BE2C (cell line): ENCODE data around the gene STOX1.
A peak's percentile ranks its signal among the peaks of the same experiment; 100 is the strongest.
"Not testable (repeated sequence)": the region's sequence is repeated elsewhere in the genome, so short reads cannot be mapped to it uniquely, and the experiment has no call there.

Experiments
- DNase-seq: peaks from one replicate; pipeline ENCODE4 v3.0.0-alpha.2; 2020
- H3K27me3 ChIP-seq: fragments of 250-450 bp; sonication (Bioruptor Pico); 2 replicates; pipeline ENCODE4 v1.5.1; 2020; ENCODE audit warnings: mild to moderate bottlenecking
- H3K36me3 ChIP-seq: fragments of 250-450 bp; sonication (Bioruptor Pico); 2 replicates; pipeline ENCODE4 v1.5.1; 2020; ENCODE audit warnings: mild to moderate bottlenecking
- H3K4me1 ChIP-seq: fragments of 250-450 bp; sonication (Bioruptor Pico); 2 replicates; pipeline ENCODE4 v1.5.1; 2020
- H3K4me3 ChIP-seq: 2 replicates; pipeline ENCODE4 v1.5.1; 2011; ENCODE audit warnings: low read depth, low read length
- H3K9me3 ChIP-seq: fragments of 250-450 bp; sonication (Bioruptor Pico); 2 replicates; pipeline ENCODE4 v1.5.1; 2020
- CTCF ChIP-seq: IDR thresholded peaks from 2 replicates; pipeline ENCODE4 v1.5.1; 2012; ENCODE audit warnings: mild to moderate bottlenecking, low read depth, low read length

The STOX1 gene

GRCh38 chr10:68811314-68812009 is 15.9 kb upstream of the STOX1 start:
- TF ChIP-seq CTCF: no peak
- Histone ChIP-seq H3K36me3 (no peaks in the 10 kb centered on the region), H3K27me3 (no peaks in the 10 kb centered on the region), H3K9me3 (no peaks in the 10 kb centered on the region), H3K4me1 (no peaks in the 10 kb centered on the region), H3K4me3 (no peak overlapping the region)
- DNase-seq: no peak

GRCh38 chr10:68812420-68812819 is 14.9 kb upstream of the STOX1 start:
- no peak for TF ChIP-seq CTCF
- no peaks in the 10 kb centered on the region for H3K9me3 ChIP-seq

GRCh38 chr10:68813559-68813958 is 13.8 kb upstream of the STOX1 start:
- Histone ChIP-seq H3K4me1 (no peaks in the 10 kb centered on the region), H3K4me3 (no peak overlapping the region), H3K9me3 (no peaks in the 10 kb centered on the region), H3K36me3 (no peaks in the 10 kb centered on the region), H3K27me3 (no peaks in the 10 kb centered on the region)
- DNase-seq: no peak
- no peak for TF ChIP-seq CTCF

More at GRCh38 chr10:68812420-68812819, 14.9 kb upstream of the STOX1 start:
- Histone ChIP-seq H3K4me1 (no peaks in the 10 kb centered on the region), H3K36me3 (no peaks in the 10 kb centered on the region), H3K4me3 (no peak overlapping the region), H3K27me3 (no peaks in the 10 kb centered on the region)
- no peak for DNase-seq

- Histone ChIP-seq H3K36me3 (no peaks in the 10 kb centered on the region), H3K27me3 (no peaks in the 10 kb centered on the region), H3K9me3 (no peaks in the 10 kb centered on the region), H3K4me3 (no peak overlapping the region), H3K4me1 (no peaks in the 10 kb centered on the region)
- no peak for DNase-seq
- no peak for TF ChIP-seq CTCF
Measured at GRCh38 chr10:68816796-68817412, 10.4 kb upstream of the STOX1 start.

GRCh38 chr10:68820359-68820758 is 7.0 kb upstream of the STOX1 start:
- not testable (repeated sequence) for H3K4me3 ChIP-seq, H3K27me3 ChIP-seq, H3K36me3 ChIP-seq, H3K4me1 ChIP-seq, H3K9me3 ChIP-seq, DNase-seq

GRCh38 chr10:68822626-68823025 is 4.7 kb upstream of the STOX1 start:
- DNase-seq: peak; percentile 13
- not testable (repeated sequence) for H3K27me3 ChIP-seq, H3K4me1 ChIP-seq, H3K36me3 ChIP-seq, H3K9me3 ChIP-seq, H3K4me3 ChIP-seq

GRCh38 chr10:68827592-68827959 is 245 bp downstream of the STOX1 start:
- H3K9me3 ChIP-seq, H3K36me3 ChIP-seq, H3K27me3 ChIP-seq, DNase-seq, H3K4me1 ChIP-seq: not testable (repeated sequence)
- H3K4me3 ChIP-seq: peak overlapping the region; percentile 69; the same call in 1 of the 2 replicates

- peak overlapping the region; percentile 41 for H3K4me3 ChIP-seq
- H3K36me3 ChIP-seq, H3K27me3 ChIP-seq, H3K9me3 ChIP-seq, H3K4me1 ChIP-seq: not testable (repeated sequence)
- DNase-seq: peak; percentile 39
Measured at GRCh38 chr10:68828083-68828601, 811 bp downstream of the STOX1 start.
